ENCODE results near the gene MCM9. TPM values are rescaled to one million over a fixed set of nuclear protein-coding genes. Genes with fewer than 3 reads are reported as not detected.

The MCM9 gene
- total RNA-seq, 1 donor from 2014 or later: 37.0 TPM

GRCh38 chr6:118786596-118787453, 148.1 kb downstream of the MCM9 start:
- no peak for DNase-seq
- Mint-ChIP-seq H3K36me3 (ENCODE audit: low read depth) (no peaks in the 10 kb centered on the region), H3K9me3 (no peaks in the 10 kb centered on the region), H3K4me3 (no peak overlapping the region), H3K27ac (no peak overlapping the region), H3K27me3 (no peaks in the 10 kb centered on the region), H3K4me1 (peaks cover 24% of the 10 kb centered on the region)
- POLR2A ChIA-PET: no interaction called here
- intact Hi-C loops (cut with micrococcal nuclease): no loop called here
- ATAC-seq (ENCODE audit: low read depth): no peak
- TF ChIP-seq, protein P1, sequence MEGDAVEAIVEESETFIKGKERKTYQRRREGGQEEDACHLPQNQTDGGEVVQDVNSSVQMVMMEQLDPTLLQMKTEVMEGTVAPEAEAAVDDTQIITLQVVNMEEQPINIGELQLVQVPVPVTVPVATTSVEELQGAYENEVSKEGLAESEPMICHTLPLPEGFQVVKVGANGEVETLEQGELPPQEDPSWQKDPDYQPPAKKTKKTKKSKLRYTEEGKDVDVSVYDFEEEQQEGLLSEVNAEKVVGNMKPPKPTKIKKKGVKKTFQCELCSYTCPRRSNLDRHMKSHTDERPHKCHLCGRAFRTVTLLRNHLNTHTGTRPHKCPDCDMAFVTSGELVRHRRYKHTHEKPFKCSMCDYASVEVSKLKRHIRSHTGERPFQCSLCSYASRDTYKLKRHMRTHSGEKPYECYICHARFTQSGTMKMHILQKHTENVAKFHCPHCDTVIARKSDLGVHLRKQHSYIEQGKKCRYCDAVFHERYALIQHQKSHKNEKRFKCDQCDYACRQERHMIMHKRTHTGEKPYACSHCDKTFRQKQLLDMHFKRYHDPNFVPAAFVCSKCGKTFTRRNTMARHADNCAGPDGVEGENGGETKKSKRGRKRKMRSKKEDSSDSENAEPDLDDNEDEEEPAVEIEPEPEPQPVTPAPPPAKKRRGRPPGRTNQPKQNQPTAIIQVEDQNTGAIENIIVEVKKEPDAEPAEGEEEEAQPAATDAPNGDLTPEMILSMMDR (IDR thresholded peaks at IDR 0.05): no peak
- CTCF ChIA-PET: interaction anchor here (1.1 to 3.0 kb wide), 2 partner anchors 14 to 222 kb away, joined by 3 to 19 read pairs; no protein-coding TSS in a partner anchor

GRCh38 chr6:118785601-118786000, 149.4 kb downstream of the MCM9 start:
- ChIA-PET POLR2A (no interaction called here), CTCF (interaction anchor here (0.6 to 1.0 kb wide), 2 partner anchors 9 to 17 kb away, joined by 3 to 4 read pairs; no protein-coding TSS in a partner anchor)
- TF ChIP-seq, protein P1 (IDR thresholded peaks at IDR 0.05): no peak
- peaks cover 24% of the 10 kb centered on the region for H3K4me1 Mint-ChIP-seq
- no peak overlapping the region for H3K4me3 Mint-ChIP-seq
- no peak overlapping the region for H3K27ac Mint-ChIP-seq
- no peaks in the 10 kb centered on the region for H3K27me3 Mint-ChIP-seq
- no peaks in the 10 kb centered on the region for H3K36me3 Mint-ChIP-seq (ENCODE audit: low read depth)
- H3K9me3 Mint-ChIP-seq: no peaks in the 10 kb centered on the region
- DNase-seq: no peak
- intact Hi-C loops (cut with micrococcal nuclease): no loop called here
- no peak for ATAC-seq (ENCODE audit: low read depth)

- intact Hi-C loops (cut with micrococcal nuclease): no loop called here
- no peak for DNase-seq
- ATAC-seq (ENCODE audit: low read depth): no peak
- Mint-ChIP-seq H3K36me3 (ENCODE audit: low read depth) (no peaks in the 10 kb centered on the region), H3K9me3 (no peaks in the 10 kb centered on the region), H3K27me3 (no peaks in the 10 kb centered on the region), H3K27ac (no peak overlapping the region), H3K4me3 (no peak overlapping the region), H3K4me1 (peaks cover 24% of the 10 kb centered on the region)
- ChIA-PET POLR2A (no interaction called here), CTCF (interaction anchor here (0.7 to 1.0 kb wide), 2 partner anchors 18 to 219 kb away, joined by 3 read pairs; no protein-coding TSS in a partner anchor)
- TF ChIP-seq, protein P1 (IDR thresholded peaks at IDR 0.05): no peak
Observed at GRCh38 chr6:118784641-118785164, 150.3 kb downstream of the MCM9 start.

GRCh38 chr6:118783931-118784550, 150.9 kb downstream of the MCM9 start:
- no peak overlapping the region for H3K4me3 Mint-ChIP-seq
- intact Hi-C loops (cut with micrococcal nuclease): no loop called here
- no peaks in the 10 kb centered on the region for H3K27me3 Mint-ChIP-seq
- no peak overlapping the region for H3K27ac Mint-ChIP-seq
- CTCF ChIA-PET: interaction anchor here (0.7 to 1.0 kb wide), 3 partner anchors 12 to 219 kb away, joined by 3 read pairs; no protein-coding TSS in a partner anchor
- no peaks in the 10 kb centered on the region for H3K36me3 Mint-ChIP-seq (ENCODE audit: low read depth)
- POLR2A ChIA-PET: no interaction called here
- H3K9me3 Mint-ChIP-seq: no peaks in the 10 kb centered on the region
- TF ChIP-seq, protein P1 (IDR thresholded peaks at IDR 0.05): no peak
- H3K4me1 Mint-ChIP-seq: peaks cover 21% of the 10 kb centered on the region
- ATAC-seq (ENCODE audit: low read depth) (no peak), DNase-seq (no peak)

DNA sequence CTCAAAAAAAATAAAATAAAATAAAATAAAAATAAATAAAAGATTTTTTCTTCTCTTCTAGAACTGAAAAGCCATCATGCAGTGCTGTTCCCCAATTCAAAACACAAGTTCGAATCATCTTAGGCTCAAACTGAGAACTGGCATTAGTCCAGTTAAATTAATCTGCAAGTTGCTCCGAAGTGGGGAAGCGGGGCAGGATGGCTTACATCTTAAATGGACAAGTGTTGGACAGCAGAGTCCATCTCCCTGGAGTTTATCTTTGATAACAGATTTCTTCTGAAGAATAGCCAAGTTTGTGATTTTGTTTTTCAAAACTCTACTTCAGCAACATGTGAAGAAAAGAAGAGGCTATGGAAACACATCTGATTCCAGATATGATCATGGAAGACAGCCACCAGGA, 152.3 kb downstream of the MCM9 start:
- DNase-seq (no peak), ATAC-seq (ENCODE audit: low read depth) (no peak)
- ChIA-PET CTCF (interaction anchor here (1.0 kb wide), 1 partner anchor 217 kb away, joined by 3 read pairs; no protein-coding TSS in a partner anchor), POLR2A (no interaction called here)
- TF ChIP-seq, protein P1 (IDR thresholded peaks at IDR 0.05): no peak
- H3K36me3 Mint-ChIP-seq (ENCODE audit: low read depth): no peaks in the 10 kb centered on the region
- peaks cover 9% of the 10 kb centered on the region for H3K4me1 Mint-ChIP-seq
- no peak overlapping the region for H3K27ac Mint-ChIP-seq
- H3K27me3 Mint-ChIP-seq: no peaks in the 10 kb centered on the region
- H3K9me3 Mint-ChIP-seq: no peaks in the 10 kb centered on the region
- no peak overlapping the region for H3K4me3 Mint-ChIP-seq
- intact Hi-C loops (cut with micrococcal nuclease): no loop called here
